ENCODE data around the gene PRPSAP1. TPM values are rescaled to one million over a fixed set of nuclear protein-coding genes. Genes with fewer than 3 reads are reported as not detected.

Gene PRPSAP1
- total RNA-seq, 1 experiment from 2014 or later, result 38.4 TPM

DNA sequence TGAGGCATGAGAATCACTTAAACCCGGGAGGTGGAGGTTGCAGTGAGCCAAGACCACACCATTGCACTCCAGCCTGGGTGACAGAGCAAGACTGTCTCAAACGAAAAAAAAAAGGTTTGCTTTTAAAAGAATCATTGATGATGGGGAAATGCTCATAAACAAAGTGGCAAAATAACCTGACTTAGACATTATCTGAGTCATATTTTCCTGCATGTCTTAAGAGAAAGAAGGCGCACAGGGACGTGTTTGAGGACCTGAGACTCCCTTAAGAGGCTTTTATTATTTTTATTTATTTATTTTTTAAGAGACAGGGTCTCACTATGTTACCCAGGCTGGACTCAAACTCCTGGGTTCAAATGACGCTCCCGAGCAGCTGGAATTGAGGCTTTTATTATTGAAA lies 5.7 kb upstream of the PRPSAP1 start:
- Mint-ChIP-seq H3K9me3 (no peaks in the 10 kb centered on the region), H3K4me3 (no peak overlapping the region), H3K27me3 (ENCODE audit: low read depth) (no peaks in the 10 kb centered on the region; the same call in 1 of the 2 replicates), H3K36me3 (ENCODE audit: insufficient read depth in 1 of 3, low read depth in 3 of 3) (no peaks in the 10 kb centered on the region; a peak in 2 of 7 replicates), H3K4me1 (peaks cover 9 to 13% of the 10 kb centered on the region in 2 experiments), H3K27ac (no peak overlapping the region)
- no peak overlapping the region for H4K8ac ChIP-seq (replicated peaks; ENCODE audit: insufficient read length, low read depth, low read length)
- no peak overlapping the region for H4K91ac ChIP-seq (ENCODE audit: insufficient read length, low read depth, low read length)
- H3K4me2 ChIP-seq (ENCODE audit: insufficient read depth, insufficient read length, low read length), result no peak overlapping the region
- TF ChIP-seq, protein P1, sequence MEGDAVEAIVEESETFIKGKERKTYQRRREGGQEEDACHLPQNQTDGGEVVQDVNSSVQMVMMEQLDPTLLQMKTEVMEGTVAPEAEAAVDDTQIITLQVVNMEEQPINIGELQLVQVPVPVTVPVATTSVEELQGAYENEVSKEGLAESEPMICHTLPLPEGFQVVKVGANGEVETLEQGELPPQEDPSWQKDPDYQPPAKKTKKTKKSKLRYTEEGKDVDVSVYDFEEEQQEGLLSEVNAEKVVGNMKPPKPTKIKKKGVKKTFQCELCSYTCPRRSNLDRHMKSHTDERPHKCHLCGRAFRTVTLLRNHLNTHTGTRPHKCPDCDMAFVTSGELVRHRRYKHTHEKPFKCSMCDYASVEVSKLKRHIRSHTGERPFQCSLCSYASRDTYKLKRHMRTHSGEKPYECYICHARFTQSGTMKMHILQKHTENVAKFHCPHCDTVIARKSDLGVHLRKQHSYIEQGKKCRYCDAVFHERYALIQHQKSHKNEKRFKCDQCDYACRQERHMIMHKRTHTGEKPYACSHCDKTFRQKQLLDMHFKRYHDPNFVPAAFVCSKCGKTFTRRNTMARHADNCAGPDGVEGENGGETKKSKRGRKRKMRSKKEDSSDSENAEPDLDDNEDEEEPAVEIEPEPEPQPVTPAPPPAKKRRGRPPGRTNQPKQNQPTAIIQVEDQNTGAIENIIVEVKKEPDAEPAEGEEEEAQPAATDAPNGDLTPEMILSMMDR (conservative IDR thresholded peaks at IDR 0.05), result no peak
- no peak overlapping the region for H2AFZ ChIP-seq (ENCODE audit: low read length)
- H2BK15ac ChIP-seq (ENCODE audit: low read depth, low read length), result no peak overlapping the region
- no peaks in the 10 kb centered on the region for H3K79me2 ChIP-seq (ENCODE audit: insufficient read depth, low read length)
- no peaks in the 10 kb centered on the region for H3K27me3 ChIP-seq (ENCODE audit: insufficient read depth, low read length)
- no peaks in the 10 kb centered on the region for H3K9me3 ChIP-seq (ENCODE audit: control insufficient read depth, low read depth, low read length)
- H3T11ph ChIP-seq (ENCODE audit: low read length), result no peak overlapping the region
- no peak overlapping the region for H2AK5ac ChIP-seq (ENCODE audit: insufficient read length, low read length)
- no peak overlapping the region for H2BK20ac ChIP-seq (ENCODE audit: low read depth, low read length, poor library complexity, severe bottlenecking)
- no CpG with 5 or more reads among the region's 6 CpGs for WGBS (ENCODE audit: extremely low coverage, insufficient read length, low lambda C conversion rate)
- H3K23ac ChIP-seq (ENCODE audit: insufficient read length, low read depth, low read length), result no peak overlapping the region
- H3K27ac ChIP-seq (ENCODE audit: insufficient read length, low read depth, low read length), result no peak overlapping the region
- no peak overlapping the region for H3K9ac ChIP-seq (ENCODE audit: extremely low read depth, insufficient read length, low read length)
- no peak overlapping the region for H2BK5ac ChIP-seq (ENCODE audit: insufficient read length, low read length)
- H3K14ac ChIP-seq (ENCODE audit: insufficient read depth, low read length), result no peak overlapping the region
- no peak overlapping the region for H2BK12ac ChIP-seq (ENCODE audit: insufficient read length, low read depth, low read length)
- H3K56ac ChIP-seq (ENCODE audit: insufficient read length, low read depth, low read length), result no peak overlapping the region
- DNase-seq, result no peak
- H3K79me1 ChIP-seq (ENCODE audit: insufficient read depth, low read depth, low read length, poor library complexity, severe bottlenecking), result no peaks in the 10 kb centered on the region
- no peak overlapping the region for H2BK120ac ChIP-seq (ENCODE audit: low read depth, low read length, poor library complexity, severe bottlenecking)
- H4K5ac ChIP-seq (ENCODE audit: insufficient read length, low read depth, low read length), result no peak overlapping the region
- H3K4me1 ChIP-seq (ENCODE audit: insufficient read depth, low read length), result no peaks in the 10 kb centered on the region
- no peaks in the 10 kb centered on the region for H4K20me1 ChIP-seq (ENCODE audit: control insufficient read depth, insufficient read depth, insufficient read length)
- H3K18ac ChIP-seq (ENCODE audit: insufficient read length, low read depth, low read length), result no peak overlapping the region
- H3K23me2 ChIP-seq (ENCODE audit: insufficient read length, low read depth, low read length, poor library complexity, severe bottlenecking), result no peaks in the 10 kb centered on the region
- no peak overlapping the region for H3K4ac ChIP-seq (ENCODE audit: low read depth, low read length)

Measured in H9 (cell line).